Trophoblast cell (in vitro differentiated cells and primary cell): ENCODE measurements around the gene GOLGA6L10.
"Not testable (repeated sequence)": the region's sequence is repeated elsewhere in the genome, so short reads cannot be mapped to it uniquely, and the experiment has no call there.

Source experiments
- DNase-seq, 2 donors: peaks; one replicate each; pipeline ENCODE4 v3.0.0-alpha.2; 2016
- H2AFZ ChIP-seq: 2 replicates; pipeline ENCODE4 v1.6.1; 2013; ENCODE audit warnings: low read length, moderate library complexity, mild to moderate bottlenecking; ENCODE audit not compliant: insufficient read depth, poor library complexity
- H2AK5ac ChIP-seq: 2 replicates; pipeline ENCODE4 v1.6.1; 2013; ENCODE audit warnings: mild to moderate bottlenecking, low read length
- H2BK120ac ChIP-seq: 2 replicates; pipeline ENCODE4 v1.6.1; 2013; ENCODE audit warnings: low read length, mild to moderate bottlenecking, moderate library complexity; ENCODE audit not compliant: insufficient read depth, poor library complexity
- H2BK12ac ChIP-seq: 2 replicates; pipeline ENCODE4 v1.6.1; 2013; ENCODE audit warnings: mild to moderate bottlenecking, low read length, moderate library complexity
- H2BK5ac ChIP-seq: 2 replicates; pipeline ENCODE4 v1.6.1; 2013; ENCODE audit warnings: low read length, low read depth, moderate library complexity, mild to moderate bottlenecking; ENCODE audit not compliant: poor library complexity
- H3K14ac ChIP-seq: 2 replicates; pipeline ENCODE4 v1.6.1; 2013; ENCODE audit warnings: mild to moderate bottlenecking, low read length
- H3K18ac ChIP-seq: 2 replicates; pipeline ENCODE4 v1.6.1; 2013; ENCODE audit warnings: mild to moderate bottlenecking, low read length
- H3K23ac ChIP-seq: 2 replicates; pipeline ENCODE4 v1.6.1; 2013; ENCODE audit warnings: low read length
- H3K27ac ChIP-seq: 2 replicates; pipeline ENCODE4 v1.5.1; 2013; ENCODE audit warnings: low read depth, mild to moderate bottlenecking, inconsistent platforms, low read length, moderate library complexity
- H3K27me3 ChIP-seq: 2 replicates; pipeline ENCODE4 v1.6.1; 2013; ENCODE audit warnings: inconsistent platforms, mild to moderate bottlenecking, low read length, moderate library complexity; ENCODE audit not compliant: insufficient read depth
- H3K36me3 ChIP-seq, 2 experiments: 1 replicate in 1 of 2; 2 replicates in 1 of 2; pipeline ENCODE4 v1.6.1; 2013; ENCODE audit warnings: low read length in 2 of 2, mild to moderate bottlenecking in 2 of 2, moderate library complexity in 1 of 2; ENCODE audit not compliant: insufficient read depth in 2 of 2, control insufficient read depth in 1 of 2
- H3K4ac ChIP-seq: 2 replicates; pipeline ENCODE4 v1.6.1; 2013; ENCODE audit warnings: low read depth, mild to moderate bottlenecking, low read length, moderate library complexity
- H3K4me1 ChIP-seq, 2 experiments: 1 replicate in 1 of 2; 2 replicates in 1 of 2; pipeline ENCODE4 v1.6.1; 2013; ENCODE audit warnings: low read length in 2 of 2, mild to moderate bottlenecking in 2 of 2, moderate library complexity in 1 of 2; ENCODE audit not compliant: insufficient read depth in 2 of 2, control insufficient read depth in 1 of 2
- H3K4me2 ChIP-seq: 2 replicates; pipeline ENCODE4 v1.6.1; 2013; ENCODE audit warnings: inconsistent platforms, mild to moderate bottlenecking, low read length, moderate library complexity
- H3K4me3 ChIP-seq: 2 replicates; pipeline ENCODE4 v1.5.1; 2013; ENCODE audit warnings: mild to moderate bottlenecking, low read depth, low read length, inconsistent platforms
- H3K79me1 ChIP-seq: one replicate; pipeline ENCODE4 v1.6.1; 2013; ENCODE audit warnings: low read length
- H3K79me2 ChIP-seq: 2 replicates; pipeline ENCODE4 v1.6.1; 2013; ENCODE audit warnings: low read length, mild to moderate bottlenecking; ENCODE audit not compliant: control insufficient read depth, insufficient read depth, poor library complexity
- H3K9ac ChIP-seq: 2 replicates; pipeline ENCODE4 v1.6.1; 2013; ENCODE audit warnings: mild to moderate bottlenecking, low read length
- H3K9me3 ChIP-seq: 2 replicates; pipeline ENCODE4 v1.6.1; 2013; ENCODE audit warnings: low read depth, mild to moderate bottlenecking, control low read depth, inconsistent platforms, low read length; ENCODE audit not compliant: insufficient read depth
- H4K12ac ChIP-seq: 2 replicates; pipeline ENCODE4 v1.6.1; 2013; ENCODE audit warnings: low read depth, mild to moderate bottlenecking, low read length, moderate library complexity
- H4K8ac ChIP-seq: 2 replicates; pipeline ENCODE4 v1.6.1; 2013; ENCODE audit warnings: low read depth, mild to moderate bottlenecking, low read length, moderate library complexity
- H4K91ac ChIP-seq: one replicate; pipeline ENCODE4 v1.6.1; 2013; ENCODE audit warnings: low read depth, mild to moderate bottlenecking, low read length, moderate library complexity
- WGBS: extraction: QIAGEN DNeasy Blood & Tissue Kit; methylation state at CpG from one replicate; pipeline ENCODE4 v1.1.7; 2013; ENCODE audit warnings: missing lambda C conversion rate; ENCODE audit not compliant: insufficient read length, insufficient coverage; ENCODE audit errors: extremely low coverage; 5-methylcytosine and 5-hydroxymethylcytosine counted together

GOLGA6L10 gene

GRCh38 chr15:82317091-82317489 is 32.2 kb downstream of the GOLGA6L10 start:
- no peak overlapping the region for H3K4ac ChIP-seq
- no peak overlapping the region for H4K8ac ChIP-seq
- no peak overlapping the region for H3K14ac ChIP-seq
- no peak overlapping the region for H3K23ac ChIP-seq
- H3K4me2 ChIP-seq = no peak overlapping the region
- no peaks in the 10 kb centered on the region for H3K79me2 ChIP-seq
- no peak overlapping the region for H2BK5ac ChIP-seq
- no peak overlapping the region for H2AK5ac ChIP-seq
- H3K4me3 ChIP-seq = no peak overlapping the region
- no peak overlapping the region for H3K27ac ChIP-seq
- H3K9ac ChIP-seq = no peak overlapping the region
- DNase-seq = peak in 1 of 2 donors; percentile 3
- no peak overlapping the region for H3K18ac ChIP-seq
- H3K9me3 ChIP-seq = no peaks in the 10 kb centered on the region
- no peaks in the 10 kb centered on the region for H3K79me1 ChIP-seq
- no peak overlapping the region for H2BK120ac ChIP-seq
- H2AFZ ChIP-seq = no peak overlapping the region
- H3K27me3 ChIP-seq = no peaks in the 10 kb centered on the region
- H4K12ac ChIP-seq = no peak overlapping the region
- H3K4me1 ChIP-seq = no peaks in the 10 kb centered on the region
- no peak overlapping the region for H4K91ac ChIP-seq
- no peaks in the 10 kb centered on the region for H3K36me3 ChIP-seq
- no CpG with 5 or more reads among the region's 12 CpGs for WGBS
- no peak overlapping the region for H2BK12ac ChIP-seq

GRCh38 chr15:82316247-82317090 is 32.8 kb downstream of the GOLGA6L10 start:
- not testable (repeated sequence) for H2BK5ac ChIP-seq, H3K36me3 ChIP-seq, H3K23ac ChIP-seq, H3K27me3 ChIP-seq, H2BK12ac ChIP-seq, H4K8ac ChIP-seq, H3K4me2 ChIP-seq, H3K4me3 ChIP-seq, DNase-seq, H2AK5ac ChIP-seq, H3K79me1 ChIP-seq, H3K9ac ChIP-seq, H3K14ac ChIP-seq, H4K91ac ChIP-seq, H3K18ac ChIP-seq, H2AFZ ChIP-seq, H2BK120ac ChIP-seq, H4K12ac ChIP-seq, H3K4ac ChIP-seq, H3K4me1 ChIP-seq, H3K79me2 ChIP-seq, H3K9me3 ChIP-seq, H3K27ac ChIP-seq
- WGBS = no CpG with 5 or more reads among the region's 23 CpGs

- Histone ChIP-seq H3K9ac (no peak overlapping the region), H3K4me3 (no peak overlapping the region), H2AK5ac (no peak overlapping the region), H3K23ac (no peak overlapping the region), H2BK5ac (no peak overlapping the region), H2AFZ (no peak overlapping the region), H3K27ac (no peak overlapping the region), H4K12ac (no peak overlapping the region), H3K4me2 (no peak overlapping the region), H2BK120ac (no peak overlapping the region), H4K91ac (no peak overlapping the region), H3K27me3 (no peaks in the 10 kb centered on the region), H3K18ac (no peak overlapping the region), H3K14ac (no peak overlapping the region), H3K79me1 (no peaks in the 10 kb centered on the region), H3K79me2 (no peaks in the 10 kb centered on the region), H3K4me1 (no peaks in the 10 kb centered on the region), H3K36me3 (no peaks in the 10 kb centered on the region), H3K9me3 (no peaks in the 10 kb centered on the region), H4K8ac (no peak overlapping the region), H2BK12ac (no peak overlapping the region), H3K4ac (no peak overlapping the region)
- no peak for DNase-seq
- WGBS = no CpG with 5 or more reads among the region's 24 CpGs
Measured at GRCh38 chr15:82315519-82316246, 33.6 kb downstream of the GOLGA6L10 start.

DNA sequence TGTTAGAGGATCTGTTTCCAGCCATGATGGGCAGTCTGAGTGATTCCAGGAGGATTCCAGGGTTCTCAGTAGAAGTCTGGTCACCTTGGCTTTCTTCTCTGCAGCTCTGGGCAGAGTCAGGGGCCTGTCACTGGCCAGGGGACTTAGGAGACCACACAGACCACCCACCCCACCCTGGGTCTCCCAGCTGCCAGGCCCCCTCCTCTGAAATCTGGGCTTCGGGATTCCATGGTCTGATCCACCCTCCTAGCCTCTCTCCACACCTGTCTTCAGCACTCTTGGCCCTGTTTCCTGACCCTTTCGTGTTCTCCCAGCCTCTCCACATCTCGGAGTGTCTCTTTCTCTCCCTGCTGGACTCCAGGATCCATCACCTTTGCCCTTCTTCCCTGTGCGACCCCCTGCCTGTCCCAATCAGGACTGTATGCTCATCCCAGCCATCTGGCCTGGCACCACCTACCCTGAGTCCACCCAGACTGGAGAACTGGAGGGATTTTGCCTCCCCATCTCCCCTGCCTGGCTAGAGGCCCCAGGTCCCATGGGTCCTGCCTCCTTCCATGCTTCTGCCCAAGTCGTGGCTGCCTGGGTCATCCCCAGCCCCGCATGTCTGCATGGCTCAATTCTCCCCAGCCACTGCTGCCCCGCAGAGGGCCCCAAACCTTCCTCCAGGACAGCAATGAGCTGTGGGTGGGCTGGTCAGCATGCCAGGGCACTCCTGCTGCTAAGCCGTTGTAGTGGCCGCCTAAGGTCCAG is 34.3 kb downstream of the GOLGA6L10 start:
- Histone ChIP-seq H3K79me1 (no peaks in the 10 kb centered on the region), H2AFZ (no peak overlapping the region), H4K91ac (no peak overlapping the region), H2BK12ac (no peak overlapping the region), H3K9me3 (no peaks in the 10 kb centered on the region), H3K9ac (no peak overlapping the region), H2BK5ac (no peak overlapping the region), H3K4me1 (no peaks in the 10 kb centered on the region), H3K27ac (no peak overlapping the region), H3K18ac (no peak overlapping the region), H2AK5ac (no peak overlapping the region), H3K4ac (no peak overlapping the region), H3K23ac (no peak overlapping the region), H3K4me2 (no peak overlapping the region), H3K27me3 (no peaks in the 10 kb centered on the region), H3K4me3 (no peak overlapping the region), H4K8ac (no peak overlapping the region), H3K36me3 (no peaks in the 10 kb centered on the region), H2BK120ac (no peak overlapping the region), H3K79me2 (no peaks in the 10 kb centered on the region), H4K12ac (no peak overlapping the region), H3K14ac (no peak overlapping the region)
- WGBS = no CpG with 5 or more reads among the region's 9 CpGs
- no peak for DNase-seq
